IMR-90 (cell line): Measurements from ENCODE around the gene PEX5L. TPM values are rescaled to one million over a fixed set of nuclear protein-coding genes. Genes with fewer than 3 reads are reported as not detected.

Source experiments
- ATAC-seq: fragments of 200-7000 bp; cut with Tn5 transposase; 2 replicates; pipeline ENCODE4 v1.9.1; 2020; ENCODE audit warnings: low read depth, mild to moderate bottlenecking, moderate library complexity
- BruUV-seq: library from RNA; stranded (reverse); fragments of 400-500 nt; replicated peaks from 2 replicates; lab custom pipeline; 2021; lab: Mats Ljungman, UMichigan
- CTCF ChIA-PET: fragments of 300-600 bp; formaldehyde crosslinking; extraction: SDS; loops from one replicate; lab custom pipeline; 2021; ENCODE audit warnings: antibody characterized with exemption; lab: Yijun Ruan, JAX
- POLR2A ChIA-PET: fragments of 300-600 bp; sonication (Branson Sonifier 250); formaldehyde crosslinking; loops from one replicate; lab custom pipeline; 2022; ENCODE audit warnings: antibody characterized with exemption; ENCODE audit not compliant: unreplicated experiment; lab: Charles Lee
- DNase-seq: peaks from one replicate; pipeline ENCODE4 v3.0.0; 2013
- H2AFZ ChIP-seq: replicated peaks from 2 replicates; pipeline ENCODE3; 2013; ENCODE audit warnings: low read length, mild to moderate bottlenecking; ENCODE audit not compliant: poor library complexity
- H2AK5ac ChIP-seq: 2 replicates; pipeline ENCODE4 v1.6.1; 2013; ENCODE audit warnings: low read depth, low read length, inconsistent platforms
- H2AK9ac ChIP-seq: replicated peaks from 2 replicates; pipeline ENCODE3; 2013; ENCODE audit warnings: mild to moderate bottlenecking, low read depth, low read length, moderate library complexity; ENCODE audit not compliant: poor library complexity
- H2BK120ac ChIP-seq: 2 replicates; pipeline ENCODE4 v1.6.1; 2013; ENCODE audit warnings: low read depth, low read length, inconsistent platforms
- H2BK15ac ChIP-seq: 3 replicates; pipeline ENCODE4 v1.6.1; 2013; ENCODE audit warnings: low read depth, low read length, inconsistent platforms
- H2BK20ac ChIP-seq: 2 replicates; pipeline ENCODE4 v1.6.1; 2013; ENCODE audit warnings: low read depth, mild to moderate bottlenecking, inconsistent platforms, low read length, moderate library complexity
- H2BK5ac ChIP-seq: 2 replicates; pipeline ENCODE4 v1.6.1; 2013; ENCODE audit warnings: mild to moderate bottlenecking, low read depth, low read length, inconsistent platforms; ENCODE audit not compliant: poor library complexity, severe bottlenecking
- H3K14ac ChIP-seq: replicated peaks from 2 replicates; pipeline ENCODE4 v1.6.1; 2013; ENCODE audit warnings: low read depth, low read length, inconsistent platforms
- H3K18ac ChIP-seq: 2 replicates; pipeline ENCODE4 v1.6.1; 2013; ENCODE audit warnings: low read depth, low read length, control low read depth
- H3K23ac ChIP-seq: 2 replicates; pipeline ENCODE4 v1.6.1; 2013; ENCODE audit warnings: low read depth, low read length, inconsistent platforms
- H3K27ac ChIP-seq: 2 replicates; pipeline ENCODE4 v1.5.1; 2013; ENCODE audit warnings: mild to moderate bottlenecking, control low read depth, low read length; ENCODE audit not compliant: insufficient read depth
- H3K27me3 ChIP-seq: 2 replicates; pipeline ENCODE4 v1.6.1; 2013; ENCODE audit warnings: low read length; ENCODE audit not compliant: control insufficient read depth, insufficient read depth
- H3K36me3 ChIP-seq: 2 replicates; pipeline ENCODE4 v1.6.1; 2013; ENCODE audit warnings: low read length, mixed read lengths; ENCODE audit not compliant: control insufficient read depth, insufficient read depth
- H3K4ac ChIP-seq: 2 replicates; pipeline ENCODE4 v1.6.1; 2013; ENCODE audit warnings: low read depth, low read length, inconsistent platforms
- H3K4me1 ChIP-seq: 2 replicates; pipeline ENCODE4 v1.6.1; 2013; ENCODE audit warnings: low read length, mixed read lengths; ENCODE audit not compliant: control insufficient read depth, insufficient read depth
- H3K4me2 ChIP-seq: 2 replicates; pipeline ENCODE4 v1.6.1; 2013; ENCODE audit warnings: low read depth, mild to moderate bottlenecking, control low read depth, low read length, moderate library complexity
- H3K4me3 ChIP-seq: 2 replicates; pipeline ENCODE4 v1.5.1; 2013; ENCODE audit warnings: low read depth, mild to moderate bottlenecking, control low read depth, low read length, moderate library complexity; ENCODE audit not compliant: insufficient read depth
- H3K56ac ChIP-seq: 2 replicates; pipeline ENCODE4 v1.6.1; 2013; ENCODE audit warnings: low read length, inconsistent platforms; ENCODE audit not compliant: insufficient read depth; ENCODE audit errors: extremely low read depth
- H3K79me1 ChIP-seq, 2 experiments: 2 replicates each; pipeline ENCODE4 v1.6.1; 2013; ENCODE audit warnings: low read length in 2 of 2, inconsistent platforms in 1 of 2, low read depth in 1 of 2
- H3K9ac ChIP-seq: 2 replicates; pipeline ENCODE4 v1.6.1; 2013; ENCODE audit warnings: low read depth, low read length, control low read depth
- H3K9me1 ChIP-seq: 2 replicates; pipeline ENCODE4 v1.6.1; 2013; ENCODE audit warnings: low read length, inconsistent platforms; ENCODE audit not compliant: insufficient read depth
- H3K9me3 ChIP-seq: 2 replicates; pipeline ENCODE4 v1.6.1; 2013; ENCODE audit warnings: low read length; ENCODE audit not compliant: control insufficient read depth, insufficient read depth
- H4K20me1 ChIP-seq: 2 replicates; pipeline ENCODE4 v1.6.1; 2013; ENCODE audit warnings: low read length, inconsistent platforms; ENCODE audit not compliant: insufficient read depth
- H4K5ac ChIP-seq: 2 replicates; pipeline ENCODE4 v1.6.1; 2013; ENCODE audit warnings: mild to moderate bottlenecking, low read depth, low read length, control low read depth
- H4K8ac ChIP-seq, 2 experiments: 2 replicates each; pipeline ENCODE4 v1.6.1; 2013; ENCODE audit warnings: low read depth in 2 of 2, low read length in 2 of 2, control low read depth in 1 of 2, inconsistent platforms in 1 of 2
- H4K91ac ChIP-seq: 2 replicates; pipeline ENCODE4 v1.6.1; 2013; ENCODE audit warnings: low read depth, low read length, inconsistent platforms; ENCODE audit not compliant: insufficient read depth
- BHLHE40 ChIP-seq: fragments of 150-350 bp; IDR thresholded peaks from 2 replicates; pipeline ENCODE4 v1.6.1; 2016; ENCODE audit warnings: mild to moderate bottlenecking, low read depth, low read length
- CTCF ChIP-seq: conservative IDR thresholded peaks from 2 replicates; pipeline ENCODE4 v1.5.1; 2012; ENCODE audit warnings: mild to moderate bottlenecking, low read depth, low read length, improper control_type of control experiment
- RFX5 ChIP-seq: IDR thresholded peaks from 2 replicates; pipeline ENCODE4 v1.8.0; 2012; ENCODE audit warnings: low read depth, mild to moderate bottlenecking, low read length, moderate library complexity
- SMC3 ChIP-seq: fragments of 150-350 bp; IDR thresholded peaks from 2 replicates; pipeline ENCODE4 v1.6.1; 2016; ENCODE audit warnings: low read depth, mild to moderate bottlenecking, antibody characterized with exemption, low read length, moderate library complexity
- WGBS, 2 experiments: methylation state at CpG; one replicate each; pipeline versions ENCODE4 v1.1.5 to v1.1.7; 2013; ENCODE audit warnings: missing lambda C conversion rate in 2 of 2; ENCODE audit not compliant: insufficient read length in 1 of 2; ENCODE audit errors: extremely low coverage in 2 of 2; 5-methylcytosine and 5-hydroxymethylcytosine counted together
- dilution Hi-C: fragments of 300-500 bp; cut with HindIII; formaldehyde crosslinking; loops from one replicate; pipeline ENCODE4 v1.14.3; 2018; ENCODE audit warnings: low sequenced_read_pairs; ENCODE audit not compliant: unreplicated experiment
- in situ Hi-C: fragments of 300-500 bp; cut with MboI; formaldehyde crosslinking; loops from 3 replicates; pipeline ENCODE4 v1.14.3; 2019; ENCODE audit warnings: low sequenced_read_pairs, inconsistent platforms, mixed read lengths
- intact Hi-C: fragments of 100-400 bp; cut with micrococcal nuclease; formaldehyde crosslinking; loops from 2 replicates; pipeline ENCODE4 v1.10.0; 2022
- polyA plus RNA-seq, 3 experiments: library from polyadenylated mRNA; depleted of rRNA; stranded (reverse); fragments of >200 nt; gene quantifications; 2 replicates each; pipeline ENCODE4 v1.2.3, GENCODE V29; 2012; ENCODE audit warnings: low replicate concordance in 1 of 3
- total RNA-seq: library from RNA; depleted of rRNA; stranded (reverse); fragments of >200 nt; gene quantifications from 2 replicates; pipeline ENCODE4 v1.2.3, GENCODE V29; 2012
- TF ChIP-seq, protein P1 (sequence below): fragments of 150-350 bp; IDR thresholded peaks from 2 replicates; pipeline ENCODE4 v1.6.1; 2017; ENCODE audit warnings: mild to moderate bottlenecking, antibody characterized with exemption, low read length, low read depth

PEX5L gene
- total and polyA plus RNA-seq, 2 of the 4 experiments (the other 2 are of a cell fraction): not detected

- Histone ChIP-seq H4K20me1 (no peaks in the 10 kb centered on the region), H2BK15ac (no peak overlapping the region), H3K79me1 (no peaks in the 10 kb centered on the region), H3K4ac (no peak overlapping the region), H3K4me1 (peaks cover 2% of the 10 kb centered on the region; the same call in 1 of the 2 replicates), H4K5ac (no peak overlapping the region), H3K9me1 (no peaks in the 10 kb centered on the region), H3K9ac (no peak overlapping the region), H4K91ac (no peak overlapping the region), H4K8ac (no peak overlapping the region), H2BK120ac (no peak overlapping the region), H3K36me3 (no peaks in the 10 kb centered on the region), H2AK9ac (no peak overlapping the region), H3K27me3 (no peaks in the 10 kb centered on the region), H3K18ac (no peak overlapping the region), H3K4me2 (peak overlapping the region; percentile 80; the same call in 1 of the 2 replicates), H3K27ac (no peak overlapping the region), H3K4me3 (no peak overlapping the region), H3K23ac (no peak overlapping the region), H2AK5ac (no peak overlapping the region), H2BK5ac (no peak overlapping the region), H2AFZ (no peak overlapping the region), H3K56ac (no peak overlapping the region), H3K9me3 (no peaks in the 10 kb centered on the region), H3K14ac (no peak overlapping the region), H2BK20ac (no peak overlapping the region)
- CTCF ChIA-PET: interaction anchor here (0.6 to 1.6 kb wide), 6 partner anchors 10 to 160 kb away, joined by 3 to 13 read pairs (median 4); partner anchors contain the start of gene USP13
- ATAC-seq (no peak), DNase-seq (no peak)
- BruUV-seq: no TSS peak
- WGBS, 2 experiments: no CpG with 5 or more reads among the region's 3 CpGs
- POLR2A ChIA-PET: no interaction called here
- TF ChIP-seq SMC3: no peak
- no peak for TF ChIP-seq BHLHE40
- TF ChIP-seq, protein P1, sequence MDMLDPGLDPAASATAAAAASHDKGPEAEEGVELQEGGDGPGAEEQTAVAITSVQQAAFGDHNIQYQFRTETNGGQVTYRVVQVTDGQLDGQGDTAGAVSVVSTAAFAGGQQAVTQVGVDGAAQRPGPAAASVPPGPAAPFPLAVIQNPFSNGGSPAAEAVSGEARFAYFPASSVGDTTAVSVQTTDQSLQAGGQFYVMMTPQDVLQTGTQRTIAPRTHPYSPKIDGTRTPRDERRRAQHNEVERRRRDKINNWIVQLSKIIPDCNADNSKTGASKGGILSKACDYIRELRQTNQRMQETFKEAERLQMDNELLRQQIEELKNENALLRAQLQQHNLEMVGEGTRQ: no peak
- TF ChIP-seq CTCF: no peak
- TF ChIP-seq RFX5: no peak
- dilution Hi-C loops: no loop called here
- intact Hi-C loops: loop anchor here (5.0 kb wide), 1 partner anchor 870 kb away; no protein-coding TSS in a partner anchor
- in situ Hi-C loops: loop anchor here (25.0 kb wide), 1 partner anchor 800 kb away; the partner anchor contains the start of gene TTC14
These were observed 224.7 kb downstream of the PEX5L start for GRCh38 chr3:179812096-179812382.
